Brain microvascular endothelial cell (primary cell): Measurements from ENCODE around the gene CCL20.
"Not testable (repeated sequence)": the region's sequence is repeated elsewhere in the genome, so short reads cannot be mapped to it uniquely, and the experiment has no call there.

ENCODE experiments used
- DNase-seq: peaks from one replicate; pipeline ENCODE4 v3.0.0-alpha.2; 2020
- H3K27ac ChIP-seq: fragments of 250-450 bp; sonication (Bioruptor Pico); 2 replicates; pipeline ENCODE4 v1.5.1; 2020; ENCODE audit warnings: mild to moderate bottlenecking, moderate library complexity
- H3K27me3 ChIP-seq: fragments of 250-450 bp; sonication (Bioruptor Pico); replicated peaks from 2 replicates; pipeline ENCODE4 v1.5.1; 2020; ENCODE audit warnings: mild to moderate bottlenecking
- H3K36me3 ChIP-seq: fragments of 250-450 bp; sonication (Bioruptor Pico); replicated peaks from 2 replicates; pipeline ENCODE4 v1.5.1; 2020; ENCODE audit warnings: mild to moderate bottlenecking
- H3K4me3 ChIP-seq: 2 replicates; pipeline ENCODE4 v1.5.1; 2011; ENCODE audit warnings: low read depth, mild to moderate bottlenecking, control low read depth, low read length, moderate library complexity
- CTCF ChIP-seq: IDR thresholded peaks from 2 replicates; pipeline ENCODE4 v1.5.1; 2011; ENCODE audit warnings: low read depth, mild to moderate bottlenecking, moderate library complexity, low read length, control low read depth, inconsistent platforms; ENCODE audit errors: missing control alignments
- in situ Hi-C: cut with HindIII; loops from 2 replicates; pipeline ENCODE4 v1.10.0; 2017; ENCODE audit warnings: low sequenced_read_pairs, low pct_ligation_motif_present

The CCL20 gene

GRCh38 chr2:227793148-227793712 lies 20.4 kb upstream of the CCL20 start:
- Histone ChIP-seq H3K36me3 (no peaks in the 10 kb centered on the region), H3K27me3 (no peaks in the 10 kb centered on the region), H3K27ac (no peak overlapping the region), H3K4me3 (no peak overlapping the region)
- in situ Hi-C loops = no loop called here
- no peak for DNase-seq
- no peak for TF ChIP-seq CTCF

- TF ChIP-seq CTCF = no peak
Observed at GRCh38 chr2:227796045-227796711, 17.5 kb upstream of the CCL20 start.

GRCh38 chr2:227796768-227797167 lies 16.9 kb upstream of the CCL20 start:
- in situ Hi-C loops, H3K27me3 ChIP-seq, DNase-seq, H3K27ac ChIP-seq, H3K36me3 ChIP-seq, H3K4me3 ChIP-seq: not testable (repeated sequence)

More at GRCh38 chr2:227796045-227796711, 17.5 kb upstream of the CCL20 start:
- Histone ChIP-seq H3K4me3 (no peak overlapping the region), H3K27me3 (no peaks in the 10 kb centered on the region), H3K36me3 (no peaks in the 10 kb centered on the region), H3K27ac (no peak overlapping the region)
- in situ Hi-C loops = no loop called here
- DNase-seq = no peak

- in situ Hi-C loops = no loop called here
- H3K4me3 ChIP-seq = no peak overlapping the region
- H3K27ac ChIP-seq = no peak overlapping the region
- DNase-seq = no peak
- no peaks in the 10 kb centered on the region for H3K36me3 ChIP-seq
- TF ChIP-seq CTCF = no peak
- no peaks in the 10 kb centered on the region for H3K27me3 ChIP-seq
Observed at GRCh38 chr2:227799202-227799601, 14.4 kb upstream of the CCL20 start.

GRCh38 chr2:227802882-227803281 lies 10.8 kb upstream of the CCL20 start:
- no peak for TF ChIP-seq CTCF
- in situ Hi-C loops = no loop called here
- DNase-seq = no peak
- H3K27ac ChIP-seq = no peak overlapping the region
- no peak overlapping the region for H3K4me3 ChIP-seq
- H3K36me3 ChIP-seq = no peaks in the 10 kb centered on the region
- no peaks in the 10 kb centered on the region for H3K27me3 ChIP-seq

GRCh38 chr2:227804975-227805374 lies 8.7 kb upstream of the CCL20 start:
- no peak for TF ChIP-seq CTCF
- in situ Hi-C loops = no loop called here
- Histone ChIP-seq H3K36me3 (no peaks in the 10 kb centered on the region), H3K27me3 (no peaks in the 10 kb centered on the region), H3K4me3 (no peak overlapping the region), H3K27ac (no peak overlapping the region)
- no peak for DNase-seq
